Spleen (tissue), 7 donors: Measurements from ENCODE around the gene CHST1.

ENCODE experiments used
- CTCF ChIP-seq, 11 experiments: fragments of 200-600 bp in 7 of 11; fragments of 450-650 bp in 4 of 11; sonication (generic) in 4 of 11; IDR thresholded peaks in 8 of 11; conservative IDR thresholded peaks in 3 of 11; 1 replicate in 7 of 11; 2 replicates in 4 of 11; pipeline versions ENCODE4 v1.4.0 to v1.8.0; 2016 to 2021; ENCODE audit warnings: antibody characterized with exemption in 11 of 11, inconsistent platforms in 4 of 11, mild to moderate bottlenecking in 1 of 11
- POLR2A ChIP-seq, 3 donors: fragments of 450-650 bp; IDR thresholded peaks; one replicate each; pipeline ENCODE4 v1.5.1; 2017; ENCODE audit warnings: antibody characterized with exemption in 3 of 3, mild to moderate bottlenecking in 1 of 3
- POLR2AphosphoS5 ChIP-seq, 3 donors: sonication (generic); formaldehyde crosslinking; IDR thresholded peaks; one replicate each; pipeline ENCODE4 v1.5.1; 2017; ENCODE audit warnings: antibody characterized with exemption in 3 of 3
- donor health status: DM: no; HTN: no; CAD: no; lungs with moderate emphysema.
- donor health status: DM: no; HTN: no; CAD: no.
- donor health status: DM: no; HTN: no; CAD: no.

- TF ChIP-seq CTCF (IDR thresholded peaks at IDR 0.05 in 8 of 11, conservative IDR thresholded peaks at IDR 0.05 in 3 of 11): no peak
- TF ChIP-seq POLR2A (IDR thresholded peaks at IDR 0.05): no peak
- TF ChIP-seq POLR2AphosphoS5 (IDR thresholded peaks at IDR 0.05): peak in 1 of 3 donors; percentile 41
Observed at GRCh38 chr11:45665206-45665932, at the start of gene CHST1.
